B cell (primary cell): Measurements from ENCODE around the gene MYOF. TPM values are rescaled to one million over a fixed set of nuclear protein-coding genes. Genes with fewer than 3 reads are reported as not detected.

Source experiments
- ATAC-seq: fragments of 200-7000 bp; cut with Tn5 transposase; one replicate; pipeline ENCODE4 v1.10.0; 2021; ENCODE audit warnings: low read depth, mild to moderate bottlenecking, moderate number of reproducible peaks, moderate library complexity
- CTCF ChIA-PET: fragments of 350-600 bp; sonication (Branson Sonifier 250); formaldehyde crosslinking; loops from one replicate; lab custom pipeline; 2021; ENCODE audit warnings: antibody characterized with exemption, inconsistent platforms; lab: Charles Lee
- POLR2A ChIA-PET: fragments of 350-600 bp; sonication (Branson Sonifier 250); formaldehyde crosslinking; loops from one replicate; lab custom pipeline; 2021; ENCODE audit warnings: antibody characterized with exemption; lab: Charles Lee
- DNase-seq: peaks from one replicate; pipeline ENCODE4 v3.0.0; 2013
- H2AFZ ChIP-seq: 2 replicates; pipeline ENCODE4 v1.6.1; 2012; ENCODE audit warnings: mild to moderate bottlenecking, low read depth, low read length; ENCODE audit not compliant: insufficient read depth, poor library complexity, severe bottlenecking
- H3K27ac ChIP-seq, 2 donors: 1 replicate in 1 of 2; 2 replicates in 1 of 2; pipeline ENCODE4 v1.5.1; 2012 to 2013; ENCODE audit warnings: low read length in 2 of 2, mild to moderate bottlenecking in 2 of 2, moderate library complexity in 1 of 2
- H3K27me3 ChIP-seq, 4 experiments: fragments of 200-600 bp in 1 of 4; sonication (generic) in 1 of 4; replicated peaks in 1 of 4; 1 replicate in 2 of 4; 2 replicates in 2 of 4; pipeline versions ENCODE4 v1.6.1 to v1.7.0; 2013 to 2016; ENCODE audit warnings: low read length in 3 of 4, mild to moderate bottlenecking in 2 of 4, mixed read lengths in 1 of 4, moderate library complexity in 1 of 4; ENCODE audit not compliant: insufficient read depth in 4 of 4, control insufficient read depth in 3 of 4; ENCODE audit errors: control extremely low read depth in 1 of 4
- H3K36me3 ChIP-seq, 2 experiments: replicated peaks in 1 of 2; 1 replicate in 1 of 2; 2 replicates in 1 of 2; pipeline versions ENCODE4 v1.6.1 to v1.7.1; 2013; ENCODE audit warnings: low read length in 1 of 2; ENCODE audit not compliant: insufficient read depth in 2 of 2, control insufficient read depth in 1 of 2; ENCODE audit errors: control extremely low read depth in 1 of 2, extremely low read depth in 1 of 2
- H3K4me1 ChIP-seq, 2 donors: fragments of 200-600 bp in 1 of 2; sonication (generic) in 1 of 2; 1 replicate in 1 of 2; 2 replicates in 1 of 2; pipeline versions ENCODE4 v1.5.1 to v1.6.1; 2013 to 2017; ENCODE audit warnings: low read length in 2 of 2; ENCODE audit not compliant: control insufficient read depth in 2 of 2, insufficient read depth in 2 of 2
- H3K4me2 ChIP-seq: replicated peaks from 2 replicates; pipeline ENCODE3; 2012; ENCODE audit warnings: mild to moderate bottlenecking, low read depth, low read length; ENCODE audit not compliant: poor library complexity, severe bottlenecking
- H3K4me3 ChIP-seq, 5 experiments: fragments of 200-600 bp in 1 of 5; sonication (generic) in 1 of 5; 1 replicate in 3 of 5; 2 replicates in 2 of 5; pipeline versions ENCODE4 v1.5.1 to v1.7.0; 2011 to 2016; ENCODE audit warnings: low read length in 4 of 5, mild to moderate bottlenecking in 4 of 5, low read depth in 2 of 5, control low read depth in 1 of 5, moderate library complexity in 1 of 5; ENCODE audit not compliant: insufficient read depth in 1 of 5; ENCODE audit errors: control extremely low read depth in 1 of 5, extremely low read depth in 1 of 5
- H3K79me2 ChIP-seq: fragments of 200-600 bp; sonication (generic); one replicate; pipeline ENCODE4 v1.6.0; 2016; ENCODE audit warnings: low read length; ENCODE audit not compliant: control insufficient read depth, insufficient read depth
- H3K9ac ChIP-seq: fragments of 200-600 bp; sonication (generic); 2 replicates; pipeline ENCODE4 v1.6.1; 2017; ENCODE audit warnings: mild to moderate bottlenecking, low read length, moderate library complexity
- H3K9me3 ChIP-seq, 3 donors: one replicate each; pipeline versions ENCODE4 v1.6.1 to v1.7.1; 2013; ENCODE audit warnings: low read length in 2 of 3; ENCODE audit not compliant: control insufficient read depth in 2 of 3, insufficient read depth in 1 of 3; ENCODE audit errors: control extremely low read depth in 1 of 3
- H4K20me1 ChIP-seq: 2 replicates; pipeline ENCODE4 v1.6.0; 2012; ENCODE audit warnings: mild to moderate bottlenecking, low read length; ENCODE audit not compliant: insufficient read depth, control insufficient read depth, poor library complexity, severe bottlenecking
- H3K27ac Mint-ChIP-seq: one replicate; pipeline ENCODE4 v1.8.0; 2021; ENCODE audit warnings: mixed read lengths
- H3K27me3 Mint-ChIP-seq: one replicate; pipeline ENCODE4 v1.8.0; 2021; ENCODE audit warnings: mixed read lengths
- H3K4me1 Mint-ChIP-seq: one replicate; pipeline ENCODE4 v1.8.0; 2021; ENCODE audit warnings: mixed read lengths
- H3K4me3 Mint-ChIP-seq: one replicate; pipeline ENCODE4 v1.8.0; 2021; ENCODE audit warnings: mixed read lengths
- H3K9me3 Mint-ChIP-seq: one replicate; pipeline ENCODE4 v1.8.0; 2022; ENCODE audit warnings: mixed read lengths; ENCODE audit not compliant: insufficient read depth
- CTCF ChIP-seq: fragments of 200-600 bp; IDR thresholded peaks from one replicate; pipeline ENCODE4 v1.8.0; 2022; ENCODE audit warnings: antibody characterized with exemption, mild to moderate bottlenecking
- EZH2 ChIP-seq: IDR thresholded peaks from 2 replicates; pipeline ENCODE4 v1.6.1; 2012; ENCODE audit warnings: borderline replicate concordance, low read depth, mild to moderate bottlenecking, moderate library complexity, low read length; ENCODE audit not compliant: insufficient read depth, poor library complexity, severe bottlenecking
- whole genome bisulfite sequencing: methylation state at CpG from one replicate; pipeline ENCODE4 v1.1.5; 2013; ENCODE audit warnings: missing lambda C conversion rate; ENCODE audit not compliant: insufficient coverage; 5-methylcytosine and 5-hydroxymethylcytosine counted together
- intact Hi-C: fragments of 100-400 bp; cut with micrococcal nuclease; formaldehyde crosslinking; loops from one replicate; pipeline ENCODE4 v1.10.0; 2022
- polyA plus RNA-seq: library from polyadenylated mRNA; depleted of rRNA; stranded (reverse); fragments of >200 nt; gene quantifications from 2 replicates; pipeline ENCODE4 v1.2.3, GENCODE V29; 2012
- total RNA-seq, 2 donors: library from RNA; stranded (reverse); fragments of 120-200 nt in 1 of 2; gene quantifications; 1 replicate in 1 of 2; 2 replicates in 1 of 2; pipeline versions ENCODE4 v1.2.3 to v1.2.4, GENCODE V29; 2013 to 2022

The MYOF gene
- total and polyA plus RNA-seq, 2 donors (not counting 1 experiment from before 2014, with no cell fraction given) = 0.07 to 0.18 TPM

GRCh38 chr10:93398528-93398927 lies 83.6 kb downstream of the MYOF start:
- Histone ChIP-seq H3K9me3 (no peaks in the 10 kb centered on the region), H2AFZ (no peak overlapping the region), H4K20me1 (no peaks in the 10 kb centered on the region), H3K27ac (no peak overlapping the region), H3K4me3 (no peak overlapping the region), H3K9ac (no peak overlapping the region), H3K4me1 (no peaks in the 10 kb centered on the region), H3K27me3 (no peaks in the 10 kb centered on the region), H3K79me2 (no peaks in the 10 kb centered on the region), H3K4me2 (no peak overlapping the region), H3K36me3 (no peaks in the 10 kb centered on the region)
- DNase-seq = no peak
- peaks cover 6% of the 10 kb centered on the region for H3K27me3 Mint-ChIP-seq
- H3K9me3 Mint-ChIP-seq = no peaks in the 10 kb centered on the region
- intact Hi-C loops = no loop called here
- no CpG with 5 or more reads among the region's 3 CpGs for WGBS
- no peak for TF ChIP-seq CTCF
- TF ChIP-seq EZH2 = no peak
- no peak for ATAC-seq
- no peaks in the 10 kb centered on the region for H3K4me1 Mint-ChIP-seq
- no peak overlapping the region for H3K4me3 Mint-ChIP-seq
- ChIA-PET POLR2A (no interaction called here), CTCF (no interaction called here)
- no peak overlapping the region for H3K27ac Mint-ChIP-seq

- Histone ChIP-seq H3K27me3 (no peaks in the 10 kb centered on the region), H3K9ac (no peak overlapping the region), H3K79me2 (no peaks in the 10 kb centered on the region), H3K9me3 (no peaks in the 10 kb centered on the region), H3K4me1 (no peaks in the 10 kb centered on the region), H3K27ac (no peak overlapping the region), H3K4me2 (no peak overlapping the region), H3K36me3 (no peaks in the 10 kb centered on the region), H4K20me1 (no peaks in the 10 kb centered on the region), H3K4me3 (no peak overlapping the region), H2AFZ (no peak overlapping the region)
- DNase-seq (no peak), ATAC-seq (no peak)
- no CpG with 5 or more reads among the region's 6 CpGs for WGBS
- Mint-ChIP-seq H3K27me3 (peaks cover 4% of the 10 kb centered on the region), H3K27ac (no peak overlapping the region), H3K9me3 (no peaks in the 10 kb centered on the region), H3K4me3 (no peak overlapping the region), H3K4me1 (no peaks in the 10 kb centered on the region)
- ChIA-PET CTCF (interaction anchor here (1.4 kb wide), 1 partner anchor 45 kb away, joined by 3 read pairs; no protein-coding TSS in a partner anchor), POLR2A (no interaction called here)
- intact Hi-C loops = no loop called here
- TF ChIP-seq CTCF (no peak), EZH2 (no peak)
Measured at GRCh38 chr10:93397020-93397419, 85.1 kb downstream of the MYOF start.
